Mucosa of stomach (tissue), 1 donor: ENCODE measurements around the gene TSFM.
"Not testable (repeated sequence)": the region's sequence is repeated elsewhere in the genome, so short reads cannot be mapped to it uniquely, and the experiment has no call there.

Experiments
- H3K27me3 ChIP-seq: one replicate; pipeline ENCODE4 v1.7.0; 2013; ENCODE audit warnings: mild to moderate bottlenecking, low read length; ENCODE audit not compliant: control insufficient read depth, insufficient read depth
- H3K36me3 ChIP-seq: one replicate; pipeline ENCODE4 v1.7.0; 2013; ENCODE audit warnings: low read length; ENCODE audit not compliant: control insufficient read depth, insufficient read depth
- H3K4me1 ChIP-seq: one replicate; pipeline ENCODE4 v1.7.0; 2013; ENCODE audit warnings: mild to moderate bottlenecking, low read length; ENCODE audit not compliant: control insufficient read depth, insufficient read depth
- H3K4me3 ChIP-seq: one replicate; pipeline ENCODE4 v1.7.0; 2013; ENCODE audit warnings: low read length
- H3K9ac ChIP-seq: one replicate; pipeline ENCODE4 v1.7.0; 2013; ENCODE audit warnings: mild to moderate bottlenecking, low read length, moderate library complexity
- H3K9me3 ChIP-seq: one replicate; pipeline ENCODE4 v1.7.0; 2013; ENCODE audit warnings: mild to moderate bottlenecking, low read length, moderate library complexity; ENCODE audit not compliant: control insufficient read depth
- donor health status: Pancreatic carcinoma.

TSFM gene

GRCh38 chr12:57817261-57817989 lies 34.8 kb downstream of the TSFM start:
- Histone ChIP-seq H3K27me3 (no peaks in the 10 kb centered on the region), H3K9me3 (no peaks in the 10 kb centered on the region), H3K9ac (no peak overlapping the region), H3K4me3 (no peak overlapping the region), H3K4me1 (peaks cover 29% of the 10 kb centered on the region), H3K36me3 (peaks cover 4% of the 10 kb centered on the region)

GRCh38 chr12:57817990-57818331 lies 35.4 kb downstream of the TSFM start:
- not testable (repeated sequence) for H3K27me3 ChIP-seq, H3K4me3 ChIP-seq, H3K36me3 ChIP-seq, H3K9ac ChIP-seq, H3K9me3 ChIP-seq
- H3K4me1 ChIP-seq, result peaks cover 24% of the 10 kb centered on the region

- H3K27me3 ChIP-seq, H3K9ac ChIP-seq, H3K4me3 ChIP-seq, H3K9me3 ChIP-seq: not testable (repeated sequence)
- peaks cover 20% of the 10 kb centered on the region for H3K4me1 ChIP-seq
- peaks cover 14% of the 10 kb centered on the region for H3K36me3 ChIP-seq
Measured at GRCh38 chr12:57820119-57820518, 37.5 kb downstream of the TSFM start.

GRCh38 chr12:57821015-57821414 lies 38.4 kb downstream of the TSFM start:
- H3K9me3 ChIP-seq, H3K9ac ChIP-seq, H3K4me3 ChIP-seq, H3K27me3 ChIP-seq: not testable (repeated sequence)
- peaks cover 16% of the 10 kb centered on the region for H3K4me1 ChIP-seq
- peaks cover 14% of the 10 kb centered on the region for H3K36me3 ChIP-seq

- peaks cover 20% of the 10 kb centered on the region for H3K36me3 ChIP-seq
- H3K9ac ChIP-seq, result no peak overlapping the region
- H3K4me1 ChIP-seq, result peaks cover 11% of the 10 kb centered on the region
Measured at GRCh38 chr12:57821474-57822214, 39.1 kb downstream of the TSFM start.

GRCh38 chr12:57822392-57823130 lies 40.0 kb downstream of the TSFM start:
- peaks cover 30% of the 10 kb centered on the region for H3K36me3 ChIP-seq
- peaks cover 2% of the 10 kb centered on the region for H3K4me1 ChIP-seq

More at GRCh38 chr12:57821474-57822214, 39.1 kb downstream of the TSFM start:
- Histone ChIP-seq H3K27me3 (no peaks in the 10 kb centered on the region), H3K4me3 (no peak overlapping the region), H3K9me3 (no peaks in the 10 kb centered on the region)

GRCh38 chr12:57823131-57823907 lies 40.7 kb downstream of the TSFM start:
- no peak overlapping the region for H3K9ac ChIP-seq
- no peaks in the 10 kb centered on the region for H3K9me3 ChIP-seq
- peaks cover 31% of the 10 kb centered on the region for H3K36me3 ChIP-seq
- no peaks in the 10 kb centered on the region for H3K4me1 ChIP-seq
- H3K4me3 ChIP-seq, result no peak overlapping the region
- no peaks in the 10 kb centered on the region for H3K27me3 ChIP-seq

More at GRCh38 chr12:57822392-57823130, 40.0 kb downstream of the TSFM start:
- H3K4me3 ChIP-seq, result no peak overlapping the region
- no peaks in the 10 kb centered on the region for H3K27me3 ChIP-seq
- H3K9ac ChIP-seq, result no peak overlapping the region
- H3K9me3 ChIP-seq, result no peaks in the 10 kb centered on the region

GRCh38 chr12:57823908-57824640 lies 41.5 kb downstream of the TSFM start:
- Histone ChIP-seq H3K27me3 (no peaks in the 10 kb centered on the region), H3K36me3 (peaks cover 37% of the 10 kb centered on the region), H3K4me1 (no peaks in the 10 kb centered on the region), H3K9me3 (no peaks in the 10 kb centered on the region), H3K9ac (no peak overlapping the region), H3K4me3 (no peak overlapping the region)

GRCh38 chr12:57825451-57825850 lies 42.9 kb downstream of the TSFM start:
- Histone ChIP-seq H3K36me3 (peaks cover 37% of the 10 kb centered on the region), H3K4me1 (no peaks in the 10 kb centered on the region), H3K9ac (no peak overlapping the region), H3K9me3 (no peaks in the 10 kb centered on the region), H3K4me3 (no peak overlapping the region), H3K27me3 (no peaks in the 10 kb centered on the region)

GRCh38 chr12:57826400-57826799 lies 43.8 kb downstream of the TSFM start:
- peaks cover 4% of the 10 kb centered on the region for H3K4me1 ChIP-seq
- H3K27me3 ChIP-seq, result no peaks in the 10 kb centered on the region
- H3K9ac ChIP-seq, result no peak overlapping the region
- H3K36me3 ChIP-seq, result peaks cover 37% of the 10 kb centered on the region
- H3K4me3 ChIP-seq, result no peak overlapping the region
- H3K9me3 ChIP-seq, result no peaks in the 10 kb centered on the region

- Histone ChIP-seq H3K4me1 (peaks cover 9% of the 10 kb centered on the region), H3K9ac (no peak overlapping the region), H3K9me3 (no peaks in the 10 kb centered on the region), H3K4me3 (no peak overlapping the region), H3K27me3 (no peaks in the 10 kb centered on the region), H3K36me3 (peaks cover 34% of the 10 kb centered on the region)
Measured at GRCh38 chr12:57826966-57827365, 44.4 kb downstream of the TSFM start.
